Stimulated activated CD4-positive, alpha-beta T cell treated with anti-CD3 and anti-CD28 coated beads, Interleukin-4, amount 100 ng/mL, for 1 hour (primary cell): Measurements from ENCODE around the gene GDPD4.

Experiments
- DNase-seq: peaks from one replicate; pipeline ENCODE4 v3.0.0-alpha.2; 2020

The GDPD4 gene

DNA sequence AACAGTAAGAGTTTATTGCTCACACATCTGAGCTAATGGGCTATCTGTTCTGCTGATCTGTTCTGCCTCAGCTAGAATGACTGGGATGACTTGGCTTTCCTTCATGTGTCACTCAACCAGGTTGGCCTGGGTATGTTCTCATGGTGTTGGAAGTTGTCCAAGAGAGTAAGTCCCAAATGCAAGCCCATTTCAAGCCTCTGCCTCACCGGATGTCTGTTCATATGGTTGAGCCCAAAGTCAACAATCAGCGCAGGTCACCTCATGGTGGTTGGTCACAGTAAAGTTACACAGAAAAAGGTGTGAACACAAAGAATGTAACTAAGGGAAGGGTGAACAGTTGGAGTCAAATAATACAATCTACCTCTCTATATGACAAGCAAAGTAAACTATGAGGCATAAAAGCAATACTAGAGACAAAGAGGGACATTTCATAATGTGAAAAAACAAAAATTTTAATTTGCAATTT, 1.9 kb downstream of the GDPD4 start:
- no peak for DNase-seq

- DNase-seq = no peak
Observed at GRCh38 chr11:77294040-77294439, 7.4 kb downstream of the GDPD4 start.

GRCh38 chr11:77289737-77290136, 11.7 kb downstream of the GDPD4 start:
- no peak for DNase-seq

DNA sequence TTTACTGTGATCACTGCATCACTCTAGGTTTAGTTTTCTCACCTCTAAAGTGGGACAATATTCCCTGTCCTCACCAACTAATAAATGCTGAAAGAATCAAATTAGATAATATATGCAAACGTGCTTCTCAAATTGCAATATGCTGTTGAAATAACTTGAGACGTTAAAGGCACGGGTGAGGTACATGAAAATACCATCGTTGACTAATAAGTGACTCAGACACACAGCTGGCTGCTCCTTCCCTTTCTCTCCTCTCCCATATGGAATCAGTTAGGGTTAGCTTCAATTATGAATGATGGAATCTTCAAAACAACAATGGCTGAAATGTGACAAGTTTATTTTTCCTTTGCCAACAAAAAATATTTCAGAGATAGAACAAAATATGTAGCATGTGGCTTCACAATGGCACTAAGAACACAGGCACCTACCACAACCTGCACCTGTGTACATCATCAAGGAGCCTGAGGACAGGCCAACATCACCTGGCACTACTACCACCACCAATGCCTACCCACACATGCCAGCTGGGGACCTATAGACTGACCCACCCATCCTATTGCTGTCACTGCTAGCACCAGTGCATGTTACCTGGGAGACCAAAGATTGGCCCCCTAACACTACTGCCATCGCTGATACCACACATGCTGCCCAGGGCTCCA, 13.7 kb downstream of the GDPD4 start:
- DNase-seq = no peak

DNA sequence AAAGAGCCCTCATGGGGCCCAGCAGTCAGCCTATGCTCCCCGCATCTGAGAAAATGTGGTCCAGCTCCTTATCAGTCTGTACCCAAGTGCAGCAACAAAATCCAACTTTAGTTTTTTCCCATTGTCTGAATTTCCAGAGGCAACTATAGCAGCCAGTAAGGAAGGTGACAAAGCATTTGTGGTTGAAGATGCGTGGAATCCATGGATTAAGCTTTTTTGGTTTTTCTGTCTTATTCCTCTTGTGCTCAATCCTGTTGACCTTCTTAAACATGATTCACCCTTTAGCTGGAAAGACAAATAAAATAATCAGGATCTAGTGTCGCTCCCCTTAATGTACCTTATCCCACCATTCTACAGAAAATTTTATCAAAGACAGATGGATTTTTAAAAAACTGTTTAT, 14.3 kb downstream of the GDPD4 start:
- DNase-seq = no peak

DNA sequence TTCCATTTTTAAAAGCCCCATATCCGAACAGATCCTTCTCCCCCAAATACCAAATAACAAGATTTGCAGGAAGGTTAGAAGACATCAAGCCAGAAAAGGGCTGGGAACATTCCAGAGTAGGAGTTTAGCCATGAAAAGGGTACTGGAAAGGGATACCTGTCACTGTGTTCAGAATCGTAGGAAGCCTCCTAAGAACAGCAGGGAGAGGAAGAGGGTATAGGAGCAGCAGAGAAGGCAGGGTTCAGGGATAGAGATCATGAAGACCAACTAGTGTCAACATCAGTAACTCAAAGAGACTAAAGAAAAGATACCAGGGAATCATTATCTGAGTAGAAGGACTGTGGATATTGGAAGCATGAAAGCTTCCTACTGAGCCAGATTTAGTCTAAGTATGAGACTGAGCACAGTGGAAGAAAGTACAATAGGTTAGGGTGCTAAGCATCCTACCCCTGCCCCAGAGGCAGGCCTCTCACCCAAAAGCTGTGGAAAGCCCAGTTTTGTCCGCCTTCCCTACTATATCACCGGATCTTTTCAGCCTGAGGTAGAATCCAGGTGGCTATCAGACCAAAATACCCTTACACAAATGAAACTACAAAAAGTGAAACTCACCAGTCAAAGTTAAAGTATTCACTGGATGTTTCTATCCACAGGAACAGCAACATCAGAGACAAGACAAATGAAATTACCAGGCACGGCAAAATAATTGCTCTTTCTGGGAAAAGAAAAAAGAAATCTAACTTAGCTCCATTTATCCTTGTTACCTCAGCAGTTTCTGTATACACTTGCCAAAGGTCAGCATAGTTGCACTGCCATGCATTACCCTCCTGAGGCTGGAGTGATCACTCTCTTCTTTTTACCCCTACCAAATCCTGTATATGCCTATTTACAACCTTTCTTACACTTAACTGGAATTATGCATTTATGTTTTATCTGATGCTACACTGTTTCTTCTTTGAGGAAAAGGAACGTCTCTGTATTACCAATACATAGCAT, 16.7 kb downstream of the GDPD4 start:
- no peak for DNase-seq

- no peak for DNase-seq
Observed at GRCh38 chr11:77283101-77283500, 18.4 kb downstream of the GDPD4 start.

GRCh38 chr11:77278595-77279506, 22.6 kb downstream of the GDPD4 start:
- DNase-seq = no peak

- no peak for DNase-seq
Observed at GRCh38 chr11:77276271-77276670, 25.2 kb downstream of the GDPD4 start.

GRCh38 chr11:77270921-77271320, 30.6 kb downstream of the GDPD4 start:
- no peak for DNase-seq

GRCh38 chr11:77269484-77270123, 31.9 kb downstream of the GDPD4 start:
- DNase-seq = no peak

- DNase-seq = no peak
Observed at GRCh38 chr11:77267962-77268361, 33.5 kb downstream of the GDPD4 start.

DNA sequence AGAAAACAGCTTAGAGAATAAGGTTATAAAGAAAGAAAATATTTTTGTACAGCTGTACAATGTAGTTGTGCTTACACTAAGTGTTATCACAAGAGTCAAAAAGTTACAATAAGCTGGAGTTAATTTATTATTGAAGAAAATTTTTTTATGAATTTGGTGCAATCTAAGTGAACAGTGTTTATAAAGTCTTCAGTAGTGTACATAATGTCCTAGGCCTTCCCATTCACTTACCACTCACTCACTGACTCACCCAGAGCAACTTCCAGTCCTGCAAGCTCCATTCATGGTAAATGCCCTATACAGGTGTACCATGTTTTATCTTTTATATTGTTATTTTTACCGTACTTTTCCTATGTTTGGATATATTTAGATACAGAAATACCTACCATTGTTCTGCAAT, 34.7 kb downstream of the GDPD4 start:
- no peak for DNase-seq

DNA sequence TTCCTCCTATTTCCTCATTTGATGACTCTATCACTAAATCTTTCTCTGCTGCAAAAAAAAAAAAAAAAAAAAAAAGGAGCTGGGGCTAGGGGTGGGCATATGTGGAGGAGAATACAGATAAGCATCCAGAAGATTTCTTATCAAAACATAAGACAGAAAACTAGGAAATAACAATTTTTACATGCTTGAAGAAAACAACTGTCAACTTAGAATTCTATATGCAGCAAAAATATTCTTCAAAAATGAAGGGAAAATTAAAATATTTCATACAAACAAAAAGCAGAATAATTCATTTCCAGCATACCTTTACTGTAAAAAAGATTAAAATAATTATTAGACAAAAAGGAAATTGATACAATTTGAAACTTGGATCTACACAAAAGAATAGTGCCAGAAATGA, 38.7 kb downstream of the GDPD4 start:
- no peak for DNase-seq

DNA sequence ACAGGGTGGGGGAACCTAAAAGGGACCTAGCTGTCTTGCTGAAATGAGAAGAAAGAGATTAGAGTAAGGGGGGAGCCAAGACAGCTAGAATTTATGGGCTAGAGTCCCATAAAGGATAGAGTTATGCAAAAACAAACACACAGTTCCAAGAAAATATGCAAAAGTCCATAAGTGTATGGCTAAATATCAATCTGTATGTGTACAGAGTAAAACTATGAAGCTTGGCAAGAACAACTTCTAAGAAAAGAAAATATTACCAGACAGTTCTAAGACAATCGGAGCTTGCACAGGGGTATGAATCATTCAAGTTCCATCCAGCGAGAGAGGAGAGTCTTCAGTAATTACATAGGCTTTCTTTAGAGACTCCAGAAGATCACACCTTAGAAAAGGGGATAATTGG, 41.8 kb downstream of the GDPD4 start:
- no peak for DNase-seq

DNA sequence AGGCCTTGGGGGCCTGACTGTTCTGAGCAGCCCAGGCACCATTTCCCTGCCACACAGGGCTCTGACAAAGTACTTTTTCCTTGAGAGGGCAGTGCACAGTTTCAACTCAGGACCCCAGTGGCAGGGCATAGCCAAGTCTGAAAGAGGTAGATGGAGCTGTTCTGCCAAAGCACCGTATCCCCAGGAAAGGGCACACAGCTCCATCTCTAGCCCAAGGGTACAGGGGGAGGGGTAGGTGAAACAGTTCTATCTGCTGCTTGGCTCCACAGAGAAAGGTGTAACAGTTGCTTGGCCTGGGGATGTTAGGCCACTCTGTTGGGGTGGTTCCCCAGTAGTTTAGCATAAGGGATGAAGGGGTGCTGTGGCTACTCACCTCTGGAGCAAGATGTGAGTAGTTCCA, 47.8 kb downstream of the GDPD4 start:
- no peak for DNase-seq

- DNase-seq = no peak
Observed at GRCh38 chr11:77252555-77253270, 48.8 kb downstream of the GDPD4 start.

- no peak for DNase-seq
Observed at GRCh38 chr11:77250881-77251640, 50.4 kb downstream of the GDPD4 start.

- DNase-seq = no peak
Observed at GRCh38 chr11:77249427-77249826, 52.1 kb downstream of the GDPD4 start.

GRCh38 chr11:77244277-77245027, 57.0 kb downstream of the GDPD4 start:
- no peak for DNase-seq
